Measurements from ENCODE around the gene CHST15.

The CHST15 gene

DNA sequence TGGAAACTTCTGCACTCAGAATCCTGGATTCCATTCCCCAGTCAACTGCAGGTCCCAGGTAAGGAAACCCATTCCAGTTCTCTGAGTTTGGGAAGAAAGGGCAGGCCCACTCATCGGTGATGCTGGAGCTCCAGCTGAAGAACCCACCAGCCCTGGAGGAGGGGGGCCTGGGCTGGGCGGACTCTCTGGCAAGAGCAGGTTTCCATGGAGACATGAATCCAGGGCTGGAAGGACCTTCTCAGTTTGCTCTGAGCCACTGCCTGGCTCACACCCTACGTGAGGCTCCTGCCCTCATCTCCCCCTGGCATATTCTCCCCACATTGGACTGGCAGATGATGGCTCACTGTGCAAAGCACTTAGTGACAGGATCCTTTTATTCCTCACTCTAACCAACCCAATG lies 128.4 kb downstream of the CHST15 start:
- no peak for DNase-seq (ENCODE audit: low read depth)

DNA sequence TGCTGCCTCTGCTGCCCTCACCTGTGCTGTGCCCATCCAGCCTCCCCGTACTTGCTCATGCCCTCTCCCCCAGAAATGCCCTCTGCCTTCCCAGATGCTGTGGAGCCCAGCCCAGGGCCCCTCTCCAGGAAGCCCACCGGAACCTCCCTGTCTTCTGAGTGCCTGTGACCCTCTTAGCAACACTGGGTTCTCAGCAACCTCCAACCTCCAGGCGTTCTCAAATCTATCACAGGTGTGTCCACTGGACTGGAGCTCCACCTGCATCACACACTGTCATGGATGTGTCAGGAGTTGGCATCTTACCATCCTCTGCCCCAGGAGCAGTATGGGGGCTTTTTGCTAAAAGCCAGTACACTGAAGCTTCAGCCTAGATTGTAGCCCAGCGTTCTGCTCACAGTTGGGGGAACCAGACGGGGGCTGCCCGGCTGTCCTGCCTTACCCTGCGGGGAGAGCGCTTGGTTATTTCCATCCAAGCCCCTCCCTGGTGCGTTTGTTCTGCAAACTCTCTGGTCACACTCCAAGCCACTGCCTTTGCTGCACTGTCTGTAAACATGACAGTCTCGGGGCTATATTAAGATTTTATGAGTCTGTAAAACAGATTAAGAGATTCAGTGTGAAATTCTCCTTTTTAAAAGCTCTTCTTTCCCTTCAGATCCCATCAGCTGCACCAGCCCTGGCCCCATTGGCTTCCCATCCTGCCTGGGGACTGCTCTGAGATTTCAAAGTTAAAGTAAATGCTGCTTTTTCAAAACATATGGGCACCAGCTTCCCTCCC lies 130.5 kb downstream of the CHST15 start:
- DNase-seq (ENCODE audit: low read depth), result no peak

DNA sequence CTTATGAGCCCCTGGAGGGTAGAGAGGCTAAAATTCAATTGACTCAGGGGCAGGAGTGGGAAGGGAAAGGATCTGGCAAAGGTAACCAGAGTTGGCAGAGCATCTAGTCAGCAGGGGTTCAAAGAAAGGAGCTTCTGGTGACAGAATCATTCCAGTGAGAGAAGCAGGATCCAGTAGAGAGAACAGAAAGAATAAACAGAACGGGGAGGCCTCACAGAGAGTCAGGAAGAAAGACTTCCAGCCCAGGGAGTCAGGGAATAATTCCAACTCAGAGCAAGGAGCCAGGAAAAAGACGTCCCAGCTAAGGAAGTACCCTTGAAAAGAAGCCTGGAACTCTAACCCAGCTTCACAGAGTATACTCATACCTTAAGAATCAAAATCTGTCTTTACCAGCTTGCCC lies 135.2 kb downstream of the CHST15 start:
- no peak for DNase-seq (ENCODE audit: low read depth)

Data from activated gamma-delta T cell treated with anti-CD3 and anti-CD28 coated beads, Interleukin-2, amount 50 U/mL, for 16 hours (primary cell).